ENCODE data around the gene SNHG17.
A peak's percentile ranks its signal among the peaks of the same experiment; 100 is the strongest.

- TF ChIP-seq, protein P1, sequence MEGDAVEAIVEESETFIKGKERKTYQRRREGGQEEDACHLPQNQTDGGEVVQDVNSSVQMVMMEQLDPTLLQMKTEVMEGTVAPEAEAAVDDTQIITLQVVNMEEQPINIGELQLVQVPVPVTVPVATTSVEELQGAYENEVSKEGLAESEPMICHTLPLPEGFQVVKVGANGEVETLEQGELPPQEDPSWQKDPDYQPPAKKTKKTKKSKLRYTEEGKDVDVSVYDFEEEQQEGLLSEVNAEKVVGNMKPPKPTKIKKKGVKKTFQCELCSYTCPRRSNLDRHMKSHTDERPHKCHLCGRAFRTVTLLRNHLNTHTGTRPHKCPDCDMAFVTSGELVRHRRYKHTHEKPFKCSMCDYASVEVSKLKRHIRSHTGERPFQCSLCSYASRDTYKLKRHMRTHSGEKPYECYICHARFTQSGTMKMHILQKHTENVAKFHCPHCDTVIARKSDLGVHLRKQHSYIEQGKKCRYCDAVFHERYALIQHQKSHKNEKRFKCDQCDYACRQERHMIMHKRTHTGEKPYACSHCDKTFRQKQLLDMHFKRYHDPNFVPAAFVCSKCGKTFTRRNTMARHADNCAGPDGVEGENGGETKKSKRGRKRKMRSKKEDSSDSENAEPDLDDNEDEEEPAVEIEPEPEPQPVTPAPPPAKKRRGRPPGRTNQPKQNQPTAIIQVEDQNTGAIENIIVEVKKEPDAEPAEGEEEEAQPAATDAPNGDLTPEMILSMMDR (conservative IDR thresholded peaks at IDR 0.05 in 1 of 2, IDR thresholded peaks at IDR 0.05 in 1 of 2; ENCODE audit: extremely low read depth in 1 of 2, insufficient read depth in 1 of 2, low read depth in 1 of 2, low read length in 2 of 2), result peak; percentile 100
- TF ChIP-seq EZH2 (IDR thresholded peaks at IDR 0.05; ENCODE audit: borderline replicate concordance, low read length), result no peak
Observed at GRCh38 chr20:38434770-38435554, at the start of gene SNHG17.

Data from mammary epithelial cell (primary cell).